HT1080 (cell line): ENCODE measurements around the gene GRAMD1B. TPM values are rescaled to one million over a fixed set of nuclear protein-coding genes. Genes with fewer than 3 reads are reported as not detected.

Experiments used
- small RNA-seq: library from RNA; depleted of rRNA; stranded (forward); fragments of <200 nt; gene quantifications from one replicate; pipeline ENCODE3, GENCODE V24; 2014
- total RNA-seq: library from RNA; depleted of rRNA; stranded (reverse); fragments of >200 nt; shearing (Covaris generic); gene quantifications from 2 replicates; pipeline ENCODE4 v1.2.3, GENCODE V29; 2014; rRNA removed

Gene GRAMD1B
- total RNA-seq, 1 experiment from 2014 or later, result 70.9 TPM

Small RNA genes within 50 kb of the gene (small RNA-seq; reads per million reads assigned to genes)
- gene MIR4493, result not detected

Other genes starting within 250 kb of the GRAMD1B start
- gene CLMP, start 235.0 kb upstream of the GRAMD1B start, total RNA-seq, result 16.6 and 17.7 TPM in 2 replicates
- gene SCN3B, start 224.4 kb downstream of the GRAMD1B start, total RNA-seq, result 0.03 and 0.06 TPM in 2 replicates